GM23338 (cell line): ENCODE measurements around the gene RBM34. TPM values are rescaled to one million over a fixed set of nuclear protein-coding genes. Genes with fewer than 3 reads are reported as not detected.

Source experiments
- ATAC-seq: fragments of 200-7000 bp; cut with Tn5 transposase; 3 replicates; pipeline ENCODE4 v1.9.1; 2020
- DNase-seq: peaks from one replicate; pipeline ENCODE4 v3.0.0-alpha.2; 2015; ENCODE audit warnings: low spot score
- H2AFZ ChIP-seq: fragments of 200-600 bp; sonication (generic); 2 replicates; pipeline ENCODE4 v1.8.0; 2016; ENCODE audit warnings: antibody characterized with exemption, mild to moderate bottlenecking, moderate library complexity
- H3F3A ChIP-seq: fragments of 200-600 bp; sonication (generic); replicated peaks from 2 replicates; pipeline ENCODE4 v1.8.0; 2017; ENCODE audit warnings: antibody characterized with exemption, mixed run types, low read depth
- H3K27ac ChIP-seq: fragments of 200-600 bp; sonication (generic); 2 replicates; pipeline ENCODE4 v1.6.1; 2016; ENCODE audit warnings: low read depth
- H3K27me3 ChIP-seq: fragments of 200-600 bp; sonication (generic); 2 replicates; pipeline ENCODE4 v1.8.0; 2016; ENCODE audit warnings: mild to moderate bottlenecking, mixed run types, moderate library complexity; ENCODE audit not compliant: insufficient read depth
- H3K36me3 ChIP-seq: fragments of 200-600 bp; sonication (generic); 2 replicates; pipeline ENCODE4 v1.8.0; 2016; ENCODE audit warnings: mild to moderate bottlenecking; ENCODE audit not compliant: insufficient read depth
- H3K4me1 ChIP-seq: fragments of 200-600 bp; sonication (generic); 2 replicates; pipeline ENCODE4 v1.8.0; 2016; ENCODE audit warnings: mild to moderate bottlenecking, moderate library complexity; ENCODE audit not compliant: insufficient read depth
- H3K4me2 ChIP-seq: fragments of 200-600 bp; sonication (generic); 2 replicates; pipeline ENCODE4 v1.7.1; 2017; ENCODE audit warnings: mixed run types
- H3K4me3 ChIP-seq: fragments of 200-600 bp; sonication (generic); 2 replicates; pipeline ENCODE4 v1.6.1; 2016; ENCODE audit warnings: mixed run types
- H3K79me2 ChIP-seq: fragments of 200-600 bp; sonication (generic); replicated peaks from 2 replicates; pipeline ENCODE4 v1.8.0; 2017; ENCODE audit warnings: mild to moderate bottlenecking; ENCODE audit not compliant: insufficient read depth
- H3K9me2 ChIP-seq: fragments of 200-600 bp; sonication (generic); 2 replicates; pipeline ENCODE4 v1.8.0; 2017; ENCODE audit not compliant: insufficient read depth
- H4K20me1 ChIP-seq: fragments of 200-600 bp; sonication (generic); replicated peaks from 2 replicates; pipeline ENCODE4 v1.8.0; 2017; ENCODE audit warnings: mild to moderate bottlenecking; ENCODE audit not compliant: insufficient read depth
- H3K27ac Mint-ChIP-seq: 2 replicates; pipeline ENCODE4 v1.8.0; 2020; ENCODE audit warnings: inconsistent platforms, mild to moderate bottlenecking, moderate library complexity, mixed read lengths
- H3K27me3 Mint-ChIP-seq: 3 replicates; pipeline ENCODE4 v1.8.0; 2022; ENCODE audit warnings: low read depth, mild to moderate bottlenecking, moderate library complexity, mixed read lengths, inconsistent platforms; ENCODE audit not compliant: insufficient read depth, poor library complexity
- H3K36me3 Mint-ChIP-seq: 3 replicates; pipeline ENCODE4 v1.8.0; 2021; ENCODE audit warnings: low read depth, mild to moderate bottlenecking, inconsistent platforms, moderate library complexity, mixed read lengths
- H3K4me1 Mint-ChIP-seq: 3 replicates; pipeline ENCODE4 v1.8.0; 2020; ENCODE audit warnings: mild to moderate bottlenecking, inconsistent platforms, mixed read lengths
- H3K4me3 Mint-ChIP-seq: 3 replicates; pipeline ENCODE4 v1.8.0; 2021; ENCODE audit warnings: moderate library complexity, mild to moderate bottlenecking, inconsistent platforms, mixed read lengths
- H3K9me3 Mint-ChIP-seq: 3 replicates; pipeline ENCODE4 v1.8.0; 2020; ENCODE audit warnings: moderate library complexity, mild to moderate bottlenecking, inconsistent platforms, mixed read lengths
- CREB1 ChIP-seq: fragments of 250-450 bp; sonication (Bioruptor Pico); IDR thresholded peaks from 2 replicates; pipeline ENCODE4 v1.5.0; 2020; ENCODE audit warnings: low read depth, mild to moderate bottlenecking, moderate library complexity
- CTCF ChIP-seq, 2 experiments: fragments of 200-600 bp in 1 of 2; sonication (generic) in 1 of 2; conservative IDR thresholded peaks; 2 replicates each; pipeline versions ENCODE4 v1.5.1 to v1.6.1; 2016 to 2017; ENCODE audit warnings: antibody characterized with exemption in 2 of 2, low read depth in 2 of 2, mild to moderate bottlenecking in 2 of 2, moderate library complexity in 1 of 2
- EZH2 ChIP-seq: fragments of 200-600 bp; sonication (generic); IDR thresholded peaks from one replicate; pipeline ENCODE4 v1.8.0; 2017; ENCODE audit warnings: antibody characterized with exemption, mild to moderate bottlenecking, low read depth; ENCODE audit not compliant: unreplicated experiment
- EZH2phosphoT487 ChIP-seq: fragments of 200-600 bp; sonication (generic); IDR thresholded peaks from one replicate; pipeline ENCODE4 v1.8.1; 2018; ENCODE audit warnings: antibody characterized with exemption; ENCODE audit not compliant: unreplicated experiment
- JUNB ChIP-seq: IDR thresholded peaks from one replicate; pipeline ENCODE4 v1.6.1; 2016; ENCODE audit warnings: antibody characterized with exemption; ENCODE audit not compliant: unreplicated experiment
- NANOG ChIP-seq: IDR thresholded peaks from 2 replicates; pipeline ENCODE4 v1.6.1; 2016; ENCODE audit warnings: antibody characterized with exemption, borderline replicate concordance
- POLR2AphosphoS5 ChIP-seq: IDR thresholded peaks from 2 replicates; pipeline ENCODE4 v1.6.1; 2016; ENCODE audit warnings: antibody characterized with exemption, low read depth
- STAT1 ChIP-seq: IDR thresholded peaks from one replicate; pipeline ENCODE4 v1.6.1; 2016; ENCODE audit warnings: antibody characterized with exemption; ENCODE audit not compliant: unreplicated experiment
- ZNF114 ChIP-seq: fragments of 250-450 bp; sonication (Bioruptor Pico); IDR thresholded peaks from 2 replicates; pipeline ENCODE4 v1.5.0; 2020; ENCODE audit warnings: mild to moderate bottlenecking, moderate library complexity
- ZNF331 ChIP-seq: fragments of 250-450 bp; sonication (Bioruptor Pico); IDR thresholded peaks from 2 replicates; pipeline ENCODE4 v1.5.0; 2020; ENCODE audit warnings: low read depth, mild to moderate bottlenecking, moderate library complexity
- ZNF462 ChIP-seq: fragments of 250-450 bp; sonication (Bioruptor Pico); IDR thresholded peaks from 2 replicates; pipeline ENCODE4 v1.5.0; 2020; ENCODE audit warnings: mild to moderate bottlenecking, moderate library complexity
- polyA plus RNA-seq: library from polyadenylated mRNA; unstranded; fragments of >200 nt; fragmentation: Nextera tagmentation; extraction: Ambion mirVana; gene quantifications from 2 replicates; pipeline ENCODE4 v1.2.1, GENCODE V29; 2016
- total RNA-seq: library from RNA; depleted of rRNA; stranded (reverse); fragments of >200 nt; shearing (Covaris generic); gene quantifications from 2 replicates; pipeline ENCODE4 v1.2.3, GENCODE V29; 2014
- TF ChIP-seq, protein P1 (sequence below): IDR thresholded peaks from one replicate; pipeline ENCODE4 v1.6.1; 2018; ENCODE audit warnings: antibody characterized with exemption; ENCODE audit not compliant: unreplicated experiment
- TF ChIP-seq, protein P2 (sequence below): IDR thresholded peaks from 2 replicates; pipeline ENCODE4 v1.6.1; 2016; ENCODE audit warnings: antibody characterized with exemption

The RBM34 gene
- total and polyA plus RNA-seq, 2 experiments from 2014 or later = 51.8 to 177 TPM

- no peaks in the 10 kb centered on the region for H3K9me2 ChIP-seq
- peaks cover 41% of the 10 kb centered on the region for H3K36me3 ChIP-seq
- H3K4me1 ChIP-seq = no peaks in the 10 kb centered on the region
- no peaks in the 10 kb centered on the region for H3F3A ChIP-seq
- no peak overlapping the region for H2AFZ ChIP-seq
- 0 out of 2 replicates have a peak, but pooled peaks cover 12% of the 10 kb centered on the region for H4K20me1 ChIP-seq
- H3K4me2 ChIP-seq = no peak overlapping the region
- Mint-ChIP-seq H3K36me3 (peaks cover 49% of the 10 kb centered on the region), H3K9me3 (no peaks in the 10 kb centered on the region), H3K27ac (no peak overlapping the region), H3K27me3 (peaks cover 13% of the 10 kb centered on the region), H3K4me3 (no peak overlapping the region), H3K4me1 (no peaks in the 10 kb centered on the region)
- no peak for DNase-seq
- H3K79me2 ChIP-seq = no peaks in the 10 kb centered on the region
- H3K4me3 ChIP-seq = no peak overlapping the region
- no peak for ATAC-seq
- no peak overlapping the region for H3K27ac ChIP-seq
- no peaks in the 10 kb centered on the region for H3K27me3 ChIP-seq
- TF ChIP-seq POLR2AphosphoS5 (no peak), CTCF (conservative IDR thresholded peaks at IDR 0.05; ENCODE audit: low read depth in 2 of 2) (no peak), ZNF331 (CRISPR knock-in tag) (no peak), EZH2phosphoT487 (no peak), EZH2 (no peak), ZNF114 (no peak), ZNF462 (CRISPR knock-in tag) (no peak), JUNB (no peak), CREB1 (no peak), STAT1 (no peak), NANOG (no peak)
- TF ChIP-seq, protein P1, sequence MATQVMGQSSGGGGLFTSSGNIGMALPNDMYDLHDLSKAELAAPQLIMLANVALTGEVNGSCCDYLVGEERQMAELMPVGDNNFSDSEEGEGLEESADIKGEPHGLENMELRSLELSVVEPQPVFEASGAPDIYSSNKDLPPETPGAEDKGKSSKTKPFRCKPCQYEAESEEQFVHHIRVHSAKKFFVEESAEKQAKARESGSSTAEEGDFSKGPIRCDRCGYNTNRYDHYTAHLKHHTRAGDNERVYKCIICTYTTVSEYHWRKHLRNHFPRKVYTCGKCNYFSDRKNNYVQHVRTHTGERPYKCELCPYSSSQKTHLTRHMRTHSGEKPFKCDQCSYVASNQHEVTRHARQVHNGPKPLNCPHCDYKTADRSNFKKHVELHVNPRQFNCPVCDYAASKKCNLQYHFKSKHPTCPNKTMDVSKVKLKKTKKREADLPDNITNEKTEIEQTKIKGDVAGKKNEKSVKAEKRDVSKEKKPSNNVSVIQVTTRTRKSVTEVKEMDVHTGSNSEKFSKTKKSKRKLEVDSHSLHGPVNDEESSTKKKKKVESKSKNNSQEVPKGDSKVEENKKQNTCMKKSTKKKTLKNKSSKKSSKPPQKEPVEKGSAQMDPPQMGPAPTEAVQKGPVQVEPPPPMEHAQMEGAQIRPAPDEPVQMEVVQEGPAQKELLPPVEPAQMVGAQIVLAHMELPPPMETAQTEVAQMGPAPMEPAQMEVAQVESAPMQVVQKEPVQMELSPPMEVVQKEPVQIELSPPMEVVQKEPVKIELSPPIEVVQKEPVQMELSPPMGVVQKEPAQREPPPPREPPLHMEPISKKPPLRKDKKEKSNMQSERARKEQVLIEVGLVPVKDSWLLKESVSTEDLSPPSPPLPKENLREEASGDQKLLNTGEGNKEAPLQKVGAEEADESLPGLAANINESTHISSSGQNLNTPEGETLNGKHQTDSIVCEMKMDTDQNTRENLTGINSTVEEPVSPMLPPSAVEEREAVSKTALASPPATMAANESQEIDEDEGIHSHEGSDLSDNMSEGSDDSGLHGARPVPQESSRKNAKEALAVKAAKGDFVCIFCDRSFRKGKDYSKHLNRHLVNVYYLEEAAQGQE = no peak
- TF ChIP-seq, protein P2, sequence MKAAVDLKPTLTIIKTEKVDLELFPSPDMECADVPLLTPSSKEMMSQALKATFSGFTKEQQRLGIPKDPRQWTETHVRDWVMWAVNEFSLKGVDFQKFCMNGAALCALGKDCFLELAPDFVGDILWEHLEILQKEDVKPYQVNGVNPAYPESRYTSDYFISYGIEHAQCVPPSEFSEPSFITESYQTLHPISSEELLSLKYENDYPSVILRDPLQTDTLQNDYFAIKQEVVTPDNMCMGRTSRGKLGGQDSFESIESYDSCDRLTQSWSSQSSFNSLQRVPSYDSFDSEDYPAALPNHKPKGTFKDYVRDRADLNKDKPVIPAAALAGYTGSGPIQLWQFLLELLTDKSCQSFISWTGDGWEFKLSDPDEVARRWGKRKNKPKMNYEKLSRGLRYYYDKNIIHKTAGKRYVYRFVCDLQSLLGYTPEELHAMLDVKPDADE = no peak
Measured at GRCh38 chr1:235168375-235168774, 7.3 kb upstream of the RBM34 start.
